H1 (cell line): Measurements from ENCODE around the gene IARS2. TPM values are rescaled to one million over a fixed set of nuclear protein-coding genes. Genes with fewer than 3 reads are reported as not detected.

Source experiments
- CTCF ChIA-PET: fragments of 300-600 bp; sonication (Branson Sonifier 250); formaldehyde crosslinking; loops from one replicate; lab custom pipeline; 2021; ENCODE audit not compliant: partially characterized antibody; lab: Charles Lee
- POLR2A ChIA-PET: fragments of 300-600 bp; sonication (Branson Sonifier 250); formaldehyde crosslinking; loops from one replicate; lab custom pipeline; 2021; ENCODE audit warnings: inconsistent platforms; ENCODE audit not compliant: partially characterized antibody; lab: Charles Lee
- DNase-seq, 2 experiments: peaks; one replicate each; pipeline versions ENCODE4 v3.0.0 to v3.0.0-alpha.2; 2010 to 2022; ENCODE audit warnings: low spot score in 2 of 2, low read depth in 1 of 2, mixed read lengths in 1 of 2
- FAIRE-seq: peaks from 2 replicates; lab custom pipeline; 2011; peaks lifted over from hg19 to GRCh38; lab: Jason Lieb, UNC
- H2AFZ ChIP-seq: 2 replicates; pipeline ENCODE4 v1.8.1; 2012; ENCODE audit warnings: low read length, inconsistent platforms
- H2AK5ac ChIP-seq: 2 replicates; pipeline ENCODE4 v1.6.1; 2013; ENCODE audit warnings: low read depth, low read length
- H2BK120ac ChIP-seq: replicated peaks from 2 replicates; pipeline ENCODE3; 2013; ENCODE audit warnings: low read depth, low read length, inconsistent platforms
- H2BK12ac ChIP-seq: 2 replicates; pipeline ENCODE4 v1.6.1; 2013; ENCODE audit warnings: low read depth, low read length
- H2BK15ac ChIP-seq: 2 replicates; pipeline ENCODE4 v1.6.1; 2013; ENCODE audit warnings: low read length
- H2BK20ac ChIP-seq: 2 replicates; pipeline ENCODE4 v1.6.1; 2013; ENCODE audit warnings: low read length
- H2BK5ac ChIP-seq: 2 replicates; pipeline ENCODE4 v1.6.1; 2013; ENCODE audit warnings: low read depth, low read length
- H3K14ac ChIP-seq: 2 replicates; pipeline ENCODE4 v1.6.1; 2013; ENCODE audit warnings: inconsistent platforms; ENCODE audit not compliant: insufficient read length
- H3K18ac ChIP-seq: 2 replicates; pipeline ENCODE4 v1.6.1; 2013; ENCODE audit warnings: low read length; ENCODE audit errors: extremely low read depth
- H3K23ac ChIP-seq: 2 replicates; pipeline ENCODE4 v1.6.1; 2013; ENCODE audit warnings: inconsistent platforms; ENCODE audit not compliant: insufficient read length
- H3K23me2 ChIP-seq: 2 replicates; pipeline ENCODE4 v1.6.1; 2013; ENCODE audit warnings: low read depth, low read length
- H3K27ac ChIP-seq: 2 replicates; pipeline ENCODE4 v1.6.1; 2011; ENCODE audit warnings: low read depth, low read length, inconsistent platforms
- H3K27me3 ChIP-seq, 4 experiments: replicated peaks in 1 of 4; 1 replicate in 1 of 4; 2 replicates in 3 of 4; pipeline versions ENCODE4 v1.6.1 to v1.8.1; 2011 to 2013; ENCODE audit warnings: low read length in 3 of 4, mild to moderate bottlenecking in 3 of 4, inconsistent platforms in 2 of 4, mixed read lengths in 2 of 4, moderate library complexity in 1 of 4; ENCODE audit not compliant: control insufficient read depth in 3 of 4, insufficient read depth in 3 of 4; ENCODE audit errors: extremely low read depth in 1 of 4
- H3K36me3 ChIP-seq, 4 experiments: 2 replicates each; pipeline versions ENCODE4 v1.6.1 to v1.8.1; 2011 to 2013; ENCODE audit warnings: mild to moderate bottlenecking in 4 of 4, low read length in 3 of 4, moderate library complexity in 2 of 4, control low read depth in 1 of 4, inconsistent platforms in 1 of 4; ENCODE audit not compliant: insufficient read depth in 4 of 4, control insufficient read depth in 2 of 4
- H3K4ac ChIP-seq: replicated peaks from 2 replicates; pipeline ENCODE3; 2013; ENCODE audit warnings: low read length, low read depth, mixed read lengths, inconsistent platforms; ENCODE audit not compliant: insufficient read length
- H3K4me1 ChIP-seq, 4 experiments: replicated peaks in 1 of 4; 1 replicate in 1 of 4; 2 replicates in 3 of 4; pipeline versions ENCODE4 v1.6.1 to v1.8.1; 2011 to 2013; ENCODE audit warnings: low read length in 3 of 4, inconsistent platforms in 2 of 4, mixed read lengths in 1 of 4; ENCODE audit not compliant: insufficient read depth in 4 of 4, control insufficient read depth in 3 of 4
- H3K4me2 ChIP-seq, 2 experiments: 2 replicates each; pipeline versions ENCODE4 v1.6.1 to v1.8.1; 2011 to 2013; ENCODE audit warnings: low read depth in 2 of 2, low read length in 2 of 2, control low read depth in 1 of 2, inconsistent platforms in 1 of 2, mild to moderate bottlenecking in 1 of 2; ENCODE audit not compliant: insufficient read depth in 1 of 2
- H3K4me3 ChIP-seq, 4 experiments: fragments of 200-600, 300-600 bp in 1 of 4; sonication (generic), shearing (Covaris generic), sonication (Bioruptor Twin) in 1 of 4; 2 replicates each; pipeline versions ENCODE4 v1.5.1 to v1.8.1; 2011 to 2016; ENCODE audit warnings: low read length in 4 of 4, low read depth in 3 of 4, control low read depth in 2 of 4, inconsistent platforms in 2 of 4, mild to moderate bottlenecking in 2 of 4, mixed read lengths in 1 of 4, moderate library complexity in 1 of 4; ENCODE audit not compliant: insufficient read depth in 2 of 4; ENCODE audit errors: extremely low read depth in 1 of 4
- H3K56ac ChIP-seq: replicated peaks from 2 replicates; pipeline ENCODE3; 2013; ENCODE audit warnings: low read depth, mild to moderate bottlenecking, mixed read lengths, low read length, inconsistent platforms; ENCODE audit not compliant: insufficient read length
- H3K79me1 ChIP-seq: 2 replicates; pipeline ENCODE4 v1.6.1; 2013; ENCODE audit warnings: low read depth, low read length, control low read depth
- H3K79me2 ChIP-seq, 2 experiments: 2 replicates each; pipeline versions ENCODE4 v1.6.1 to v1.8.1; 2012 to 2013; ENCODE audit warnings: low read length in 2 of 2, mild to moderate bottlenecking in 2 of 2, inconsistent platforms in 1 of 2; ENCODE audit not compliant: insufficient read depth in 2 of 2, control insufficient read depth in 1 of 2
- H3K9ac ChIP-seq, 4 experiments: replicated peaks in 1 of 4; 1 replicate in 1 of 4; 2 replicates in 3 of 4; pipeline versions ENCODE4 v1.6.1 to v1.8.1; 2011 to 2013; ENCODE audit warnings: low read depth in 3 of 4, low read length in 3 of 4, control low read depth in 2 of 4, mild to moderate bottlenecking in 2 of 4, moderate library complexity in 2 of 4, inconsistent platforms in 1 of 4; ENCODE audit errors: extremely low read depth in 1 of 4
- H3K9me3 ChIP-seq, 2 experiments: 2 replicates each; pipeline versions ENCODE4 v1.6.1 to v1.8.1; 2012 to 2013; ENCODE audit warnings: mild to moderate bottlenecking in 2 of 2, moderate library complexity in 2 of 2, control low read depth in 1 of 2, inconsistent platforms in 1 of 2, low read depth in 1 of 2, low read length in 1 of 2, mixed read lengths in 1 of 2; ENCODE audit not compliant: insufficient read depth in 2 of 2
- H4K20me1 ChIP-seq, 2 experiments: replicated peaks in 1 of 2; 2 replicates each; pipeline versions ENCODE3 to v1.8.1; 2011 to 2013; ENCODE audit warnings: inconsistent platforms in 2 of 2, low read length in 2 of 2, mild to moderate bottlenecking in 1 of 2; ENCODE audit not compliant: insufficient read depth in 2 of 2, control insufficient read depth in 1 of 2
- H4K5ac ChIP-seq: 2 replicates; pipeline ENCODE4 v1.6.1; 2013; ENCODE audit warnings: low read length, low read depth, mixed read lengths, inconsistent platforms; ENCODE audit not compliant: insufficient read length
- H4K8ac ChIP-seq: 2 replicates; pipeline ENCODE4 v1.8.0; 2013; ENCODE audit warnings: mild to moderate bottlenecking, moderate library complexity, low read length, inconsistent platforms; ENCODE audit not compliant: insufficient read depth; ENCODE audit errors: extremely low read depth
- H4K91ac ChIP-seq: replicated peaks from 2 replicates; pipeline ENCODE3; 2013; ENCODE audit warnings: low read length, mixed read lengths, inconsistent platforms; ENCODE audit not compliant: insufficient read length
- ATF2 ChIP-seq: IDR thresholded peaks from 2 replicates; pipeline ENCODE4 v1.6.1; 2012; ENCODE audit warnings: low read length, inconsistent platforms
- ATF3 ChIP-seq: IDR thresholded peaks from 2 replicates; pipeline ENCODE4 v1.6.1; 2011; ENCODE audit warnings: low read depth, mild to moderate bottlenecking, low read length; ENCODE audit not compliant: insufficient read depth
- CHD1 ChIP-seq: IDR thresholded peaks from 2 replicates; pipeline ENCODE4 v1.6.1; 2012; ENCODE audit warnings: low read depth, low read length, improper control_type of control experiment
- RBBP5 ChIP-seq: IDR thresholded peaks from 2 replicates; pipeline ENCODE4 v1.7.1; 2012; ENCODE audit warnings: low read depth, mild to moderate bottlenecking, inconsistent platforms, low read length, moderate library complexity, borderline replicate concordance
- RNF2 ChIP-seq: fragments of 200-900, 300-1000 bp; sonication (generic); IDR thresholded peaks from 2 replicates; pipeline ENCODE4 v1.7.1; 2016; ENCODE audit warnings: borderline replicate concordance, low read depth, mild to moderate bottlenecking, antibody characterized with exemption, low read length; ENCODE audit not compliant: poor library complexity, severe bottlenecking; ENCODE audit errors: missing control alignments
- SIRT6 ChIP-seq: IDR thresholded peaks from one replicate; pipeline ENCODE4 v1.7.1; 2012; ENCODE audit warnings: low read length, inconsistent platforms
- SIX5 ChIP-seq: IDR thresholded peaks from 2 replicates; pipeline ENCODE4 v1.6.1; 2011; ENCODE audit warnings: mild to moderate bottlenecking, low read depth, low read length
- SP1 ChIP-seq: IDR thresholded peaks from 2 replicates; pipeline ENCODE4 v1.6.1; 2011; ENCODE audit warnings: low read depth, low read length
- WGBS, 2 experiments: shearing (Covaris generic) in 1 of 2; methylation state at CpG; one replicate each; pipeline versions ENCODE4 v1.1.6 to v1.1.7; 2013 to 2015; ENCODE audit warnings: low lambda C conversion rate in 2 of 2, mixed read lengths in 2 of 2, inconsistent platforms in 1 of 2, low coverage in 1 of 2, missing lambda C conversion rate in 1 of 2; ENCODE audit not compliant: insufficient replicate concordance in 2 of 2, insufficient coverage in 1 of 2, insufficient read length in 1 of 2; ENCODE audit errors: extremely low coverage in 1 of 2, missing lambda C conversion rate in 1 of 2; 5-methylcytosine and 5-hydroxymethylcytosine counted together
- polyA plus RNA-seq, 7 experiments: library from polyadenylated mRNA; depleted of rRNA in 3 of 7; stranded (reverse) in 5 of 7; unstranded in 2 of 7; fragments of >200 nt in 5 of 7; fragments of 200-250 nt in 2 of 7; gene quantifications; 1 replicate in 5 of 7; 2 replicates in 1 of 7; 4 replicates in 1 of 7; pipeline versions ENCODE4 v1.2.1 to v1.2.3, GENCODE V29; 2011 to 2013; ENCODE audit warnings: missing spikeins in 2 of 7, mixed read lengths in 2 of 7
- total RNA-seq: library from RNA; stranded (reverse); fragmentation: NEBNext Ultra II Directional; extraction: Animal tissue kit (Norgen Biotek cat#: 25700); gene quantifications from 2 replicates; pipeline ENCODE4 v1.2.1, GENCODE V29; 2021

The IARS2 gene
- total and polyA plus RNA-seq, 2 of the 8 experiments (the other 6 are each of a cell fraction or from before 2014, with no cell fraction given) = 15.0 to 69.8 TPM

GRCh38 chr1:220137019-220137786 lies 43.3 kb downstream of the IARS2 start:
- no peak overlapping the region for H3K4me3 ChIP-seq
- H3K4me1 ChIP-seq = no peaks in the 10 kb centered on the region
- H3K4ac ChIP-seq = no peak overlapping the region
- no peak for DNase-seq
- no peak overlapping the region for H2BK15ac ChIP-seq
- H3K56ac ChIP-seq = no peak overlapping the region
- H3K79me1 ChIP-seq = no peaks in the 10 kb centered on the region
- no peaks in the 10 kb centered on the region for H3K9me3 ChIP-seq
- H2BK20ac ChIP-seq = no peak overlapping the region
- H4K8ac ChIP-seq = no peak overlapping the region
- H3K18ac ChIP-seq = no peak overlapping the region
- FAIRE-seq = no peak
- 94 to 100% methylated on average over 1 to 9 of the region's 9 CpGs for WGBS, 2 experiments
- H2BK120ac ChIP-seq = no peak overlapping the region
- no peaks in the 10 kb centered on the region for H3K79me2 ChIP-seq
- H4K5ac ChIP-seq = no peak overlapping the region
- no peaks in the 10 kb centered on the region for H3K27me3 ChIP-seq
- H2AFZ ChIP-seq = no peak overlapping the region
- H3K23ac ChIP-seq = no peak overlapping the region
- POLR2A ChIA-PET = interaction anchor here (0.9 kb wide), 1 partner anchor 13 kb away, joined by 3 read pairs; no protein-coding TSS in a partner anchor
- CTCF ChIA-PET = interaction anchor here (1.0 kb wide), 1 partner anchor 12 kb away, joined by 3 read pairs; no protein-coding TSS in a partner anchor
- no peak overlapping the region for H3K9ac ChIP-seq
- no peaks in the 10 kb centered on the region for H3K23me2 ChIP-seq
- H4K20me1 ChIP-seq = no peaks in the 10 kb centered on the region
- peaks cover 0 to 47% (median 24%) of the 10 kb centered on the region in 4 experiments; a peak in 6 of 8 replicates for H3K36me3 ChIP-seq
- no peak overlapping the region for H4K91ac ChIP-seq
- H3K27ac ChIP-seq = no peak overlapping the region
- H3K4me2 ChIP-seq = no peak overlapping the region
- no peak overlapping the region for H2BK12ac ChIP-seq
- no peak overlapping the region for H2BK5ac ChIP-seq
- no peak overlapping the region for H3K14ac ChIP-seq
- no peak overlapping the region for H2AK5ac ChIP-seq
- TF ChIP-seq ATF3 = no peak
- no peak for TF ChIP-seq SIX5
- no peak for TF ChIP-seq RBBP5
- no peak for TF ChIP-seq SP1
- TF ChIP-seq RNF2 = no peak
- no peak for TF ChIP-seq CHD1
- TF ChIP-seq SIRT6 = no peak
- no peak for TF ChIP-seq ATF2
